Caco-2 (cell line): ENCODE measurements around the gene CHKA. TPM values are rescaled to one million over a fixed set of nuclear protein-coding genes. Genes with fewer than 3 reads are reported as not detected.
"Not testable (repeated sequence)": the region's sequence is repeated elsewhere in the genome, so short reads cannot be mapped to it uniquely, and the experiment has no call there.

Experiments
- BruUV-seq: library from RNA; stranded (reverse); fragments of 400-500 nt; replicated peaks from 2 replicates; lab custom pipeline; 2021; lab: Mats Ljungman, UMichigan
- CTCF ChIA-PET: fragments of 300-600 bp; sonication (Branson Sonifier 250); formaldehyde crosslinking; loops from one replicate; lab custom pipeline; 2022; ENCODE audit warnings: antibody characterized with exemption; lab: Charles Lee
- POLR2A ChIA-PET: fragments of 300-600 bp; sonication (Branson Sonifier 250); formaldehyde crosslinking; loops from one replicate; lab custom pipeline; 2022; ENCODE audit warnings: antibody characterized with exemption; lab: Charles Lee
- DNase-seq, 2 experiments: peaks; one replicate each; pipeline versions ENCODE4 v3.0.0 to v3.0.0-alpha.2; 2020 to 2022
- H3K27me3 ChIP-seq: replicated peaks from 2 replicates; pipeline ENCODE4 v1.6.0; 2011; ENCODE audit warnings: low read length; ENCODE audit not compliant: control insufficient read depth, insufficient read depth
- H3K36me3 ChIP-seq: 2 replicates; pipeline ENCODE4 v1.5.1; 2011; ENCODE audit warnings: low read length; ENCODE audit not compliant: control insufficient read depth, insufficient read depth
- H3K4me1 ChIP-seq: fragments of 250-450 bp; sonication (Bioruptor Pico); 2 replicates; pipeline ENCODE4 v1.5.1; 2020; ENCODE audit warnings: mild to moderate bottlenecking
- H3K4me3 ChIP-seq: 2 replicates; pipeline ENCODE4 v1.5.1; 2011; ENCODE audit warnings: low read depth, mild to moderate bottlenecking, control low read depth, low read length
- H3K9me3 ChIP-seq: fragments of 250-450 bp; sonication (Bioruptor Pico); 2 replicates; pipeline ENCODE4 v1.5.1; 2020; ENCODE audit warnings: mild to moderate bottlenecking, moderate library complexity
- H3K27ac Mint-ChIP-seq: one replicate; pipeline ENCODE4 v1.8.0; 2022; ENCODE audit warnings: mixed read lengths; ENCODE audit not compliant: unreplicated experiment
- H3K27me3 Mint-ChIP-seq: one replicate; pipeline ENCODE4 v1.8.0; 2022; ENCODE audit warnings: mixed read lengths; ENCODE audit not compliant: insufficient read depth, unreplicated experiment
- H3K36me3 Mint-ChIP-seq: one replicate; pipeline ENCODE4 v1.8.0; 2022; ENCODE audit warnings: mild to moderate bottlenecking, mixed read lengths; ENCODE audit not compliant: insufficient read depth, unreplicated experiment
- H3K4me1 Mint-ChIP-seq: one replicate; pipeline ENCODE4 v1.8.0; 2022; ENCODE audit warnings: low read depth, mixed read lengths; ENCODE audit not compliant: unreplicated experiment
- H3K4me3 Mint-ChIP-seq: one replicate; pipeline ENCODE4 v1.8.0; 2022; ENCODE audit warnings: mild to moderate bottlenecking, moderate library complexity, mixed read lengths; ENCODE audit not compliant: unreplicated experiment
- H3K9me3 Mint-ChIP-seq: one replicate; pipeline ENCODE4 v1.8.0; 2022; ENCODE audit warnings: mixed read lengths; ENCODE audit not compliant: unreplicated experiment
- CTCF ChIP-seq, 2 experiments: fragments of 200-600 bp in 1 of 2; IDR thresholded peaks; 1 replicate in 1 of 2; 2 replicates in 1 of 2; pipeline versions ENCODE4 v1.5.1 to v1.8.0; 2011 to 2022; ENCODE audit warnings: antibody characterized with exemption in 1 of 2, control low read depth in 1 of 2, inconsistent platforms in 1 of 2, low read depth in 1 of 2, low read length in 1 of 2, mild to moderate bottlenecking in 1 of 2, moderate library complexity in 1 of 2; ENCODE audit not compliant: insufficient read depth in 1 of 2, severe bottlenecking in 1 of 2, unreplicated experiment in 1 of 2
- intact Hi-C: fragments of 100-400 bp; cut with micrococcal nuclease; formaldehyde crosslinking; loops from one replicate; pipeline ENCODE4 v1.10.0; 2022; ENCODE audit not compliant: unreplicated experiment
- total RNA-seq: library from RNA; stranded (reverse); gene quantifications from 2 replicates; pipeline ENCODE4 v1.2.3, GENCODE V29; 2022

The CHKA gene
- total RNA-seq, 1 experiment from 2014 or later: 169 TPM

DNA sequence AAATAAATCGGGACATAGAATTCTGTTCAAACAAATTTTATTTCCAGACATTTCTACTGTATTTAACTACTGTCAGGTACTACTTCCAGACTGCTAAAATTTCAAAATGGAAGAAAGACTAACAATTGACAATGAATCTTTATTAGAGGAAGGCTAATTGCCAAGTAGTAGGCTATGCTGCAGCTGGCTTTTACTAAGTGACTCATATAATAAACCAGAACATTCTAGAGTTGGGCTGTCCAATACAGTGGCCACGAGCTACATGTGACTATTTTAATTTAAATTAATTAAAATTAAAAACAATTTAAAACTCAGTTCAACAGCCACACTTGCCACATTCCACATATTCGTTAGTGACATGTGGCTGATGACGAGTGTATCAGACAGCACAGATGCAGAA lies 27.6 kb downstream of the CHKA start:
- ChIA-PET POLR2A (no interaction called here), CTCF (interaction anchor here (2.0 kb wide), 1 partner anchor 116 kb away, joined by 7 read pairs; no protein-coding TSS in a partner anchor)
- Mint-ChIP-seq H3K27me3 (no peaks in the 10 kb centered on the region), H3K9me3 (no peaks in the 10 kb centered on the region), H3K36me3 (peaks cover 58% of the 10 kb centered on the region), H3K4me1 (peaks cover 20% of the 10 kb centered on the region), H3K27ac (no peak overlapping the region), H3K4me3 (no peak overlapping the region)
- TF ChIP-seq CTCF (IDR thresholded peaks at IDR 0.05; ENCODE audit: insufficient read depth in 1 of 2, low read depth in 1 of 2, low read length in 1 of 2, severe bottlenecking in 1 of 2, unreplicated experiment in 1 of 2): no peak
- BruUV-seq: no TSS peak
- Histone ChIP-seq H3K4me3 (no peak overlapping the region), H3K27me3 (no peaks in the 10 kb centered on the region), H3K9me3 (no peaks in the 10 kb centered on the region), H3K4me1 (peaks cover 5% of the 10 kb centered on the region), H3K36me3 (peaks cover 3% of the 10 kb centered on the region; the same call in 1 of the 2 replicates)
- intact Hi-C loops: no loop called here
- no peak for DNase-seq

- H3K9me3 Mint-ChIP-seq, H3K27me3 Mint-ChIP-seq, POLR2A ChIA-PET, DNase-seq, intact Hi-C loops, BruUV-seq, H3K9me3 ChIP-seq, H3K4me3 Mint-ChIP-seq, H3K27ac Mint-ChIP-seq, H3K36me3 ChIP-seq, H3K4me1 ChIP-seq, H3K4me3 ChIP-seq, H3K27me3 ChIP-seq: not testable (repeated sequence)
- CTCF ChIA-PET: interaction anchor here (2.0 kb wide), 1 partner anchor 116 kb away, joined by 7 read pairs; no protein-coding TSS in a partner anchor
- Mint-ChIP-seq H3K36me3 (peaks cover 64% of the 10 kb centered on the region), H3K4me1 (peaks cover 18% of the 10 kb centered on the region)
Observed at GRCh38 chr11:68092946-68093345, 28.2 kb downstream of the CHKA start.

DNA sequence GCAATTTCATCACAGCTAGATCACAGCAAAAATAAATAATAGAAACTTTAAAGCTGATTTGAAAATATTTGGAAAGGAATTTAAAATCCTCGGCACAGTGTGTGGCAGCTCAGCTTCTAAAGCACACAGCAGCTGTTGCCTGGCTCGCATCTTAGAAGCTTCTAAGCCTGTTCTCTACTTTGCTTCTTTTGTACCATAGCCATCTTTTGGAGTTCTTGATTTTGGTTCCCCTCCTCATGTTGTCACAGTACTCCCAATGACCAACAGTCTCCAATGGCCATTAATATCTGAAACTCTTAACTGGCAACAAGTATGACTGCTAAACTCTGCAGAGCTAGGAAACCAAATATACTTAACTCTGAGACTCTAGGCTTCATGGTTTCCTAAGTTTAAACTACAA lies 28.8 kb downstream of the CHKA start:
- CTCF ChIA-PET: interaction anchor here (2.0 kb wide), 1 partner anchor 117 kb away, joined by 7 read pairs; no protein-coding TSS in a partner anchor

More for the DNA sequence above, 28.8 kb downstream of the CHKA start:
- H3K4me1 ChIP-seq: peaks cover 5% of the 10 kb centered on the region; the same call in 1 of the 2 replicates
- Mint-ChIP-seq H3K36me3 (peaks cover 61% of the 10 kb centered on the region), H3K4me3 (no peak overlapping the region), H3K27me3 (no peaks in the 10 kb centered on the region), H3K4me1 (peaks cover 12% of the 10 kb centered on the region), H3K9me3 (no peaks in the 10 kb centered on the region), H3K27ac (no peak overlapping the region)
- POLR2A ChIA-PET: no interaction called here
- H3K9me3 ChIP-seq: no peaks in the 10 kb centered on the region
- intact Hi-C loops: no loop called here
- DNase-seq: no peak
- TSS peak; percentile 0 for BruUV-seq
- H3K36me3 ChIP-seq: peaks cover 3% of the 10 kb centered on the region; the same call in 1 of the 2 replicates
- no peak overlapping the region for H3K4me3 ChIP-seq
- no peak for TF ChIP-seq CTCF (IDR thresholded peaks at IDR 0.05; ENCODE audit: insufficient read depth in 1 of 2, low read depth in 1 of 2, low read length in 1 of 2, severe bottlenecking in 1 of 2, unreplicated experiment in 1 of 2)
- H3K27me3 ChIP-seq: no peaks in the 10 kb centered on the region
